ENCODE data around the gene FKBP2.

FKBP2 gene

GRCh38 chr11:64249038-64249437 is 8.1 kb downstream of the FKBP2 start:
- DNase-seq (ENCODE audit: low read depth in 2 of 2) = no peak

GRCh38 chr11:64249563-64250414 is 8.9 kb downstream of the FKBP2 start:
- no peak for DNase-seq (ENCODE audit: low read depth in 2 of 2)

- DNase-seq (ENCODE audit: low read depth in 2 of 2) = no peak
These were observed 9.6 kb downstream of the FKBP2 start for GRCh38 chr11:64250415-64251015.

GRCh38 chr11:64251016-64251752 is 10.3 kb downstream of the FKBP2 start, which contains the start of gene PLCB3:
Gene PLCB3, plus strand, starts transcription at chr11:64251530. Its CDS starts 120 bp downstream, at chr11:64251650.
- DNase-seq (ENCODE audit: low read depth in 2 of 2) = peak in 1 of 2 donors; percentile 63

- no peak for DNase-seq (ENCODE audit: low read depth in 2 of 2)
These were observed 10.8 kb downstream of the FKBP2 start for GRCh38 chr11:64251753-64252002.

- DNase-seq (ENCODE audit: low read depth in 2 of 2) = no peak
These were observed 11.3 kb downstream of the FKBP2 start for GRCh38 chr11:64252003-64252872.

GRCh38 chr11:64253043-64253442 is 12.1 kb downstream of the FKBP2 start:
- DNase-seq (ENCODE audit: low read depth in 2 of 2) = no peak

GRCh38 chr11:64253481-64253880 is 12.6 kb downstream of the FKBP2 start:
- DNase-seq (ENCODE audit: low read depth in 2 of 2) = no peak

- no peak for DNase-seq (ENCODE audit: low read depth in 2 of 2)
These were observed 13.4 kb downstream of the FKBP2 start for GRCh38 chr11:64254326-64254725.

- DNase-seq (ENCODE audit: low read depth in 2 of 2) = no peak
These were observed 14.5 kb downstream of the FKBP2 start for GRCh38 chr11:64255135-64256128.

GRCh38 chr11:64256300-64256699 is 15.4 kb downstream of the FKBP2 start:
- no peak for DNase-seq (ENCODE audit: low read depth in 2 of 2)

GRCh38 chr11:64258356-64258755 is 17.5 kb downstream of the FKBP2 start:
- DNase-seq (ENCODE audit: low read depth in 2 of 2) = no peak

GRCh38 chr11:64258946-64259532 is 18.1 kb downstream of the FKBP2 start:
- DNase-seq (ENCODE audit: low read depth in 2 of 2) = no peak

GRCh38 chr11:64259533-64260067 is 18.7 kb downstream of the FKBP2 start:
- no peak for DNase-seq (ENCODE audit: low read depth in 2 of 2)

GRCh38 chr11:64260147-64260708 is 19.3 kb downstream of the FKBP2 start:
- no peak for DNase-seq (ENCODE audit: low read depth in 2 of 2)

- DNase-seq (ENCODE audit: low read depth in 2 of 2) = no peak
These were observed 20.7 kb downstream of the FKBP2 start for GRCh38 chr11:64261556-64262080.

GRCh38 chr11:64262271-64263002 is 21.5 kb downstream of the FKBP2 start:
- no peak for DNase-seq (ENCODE audit: low read depth in 2 of 2)
